ENCODE results near the gene EXOSC7. TPM values are rescaled to one million over a fixed set of nuclear protein-coding genes. Genes with fewer than 3 reads are reported as not detected.
A peak's percentile ranks its signal among the peaks of the same experiment; 100 is the strongest.

EXOSC7 gene
- total and polyA plus RNA-seq, 9 of the 15 experiments (the other 6 are each of a cell fraction or from before 2014, with no cell fraction given): 88.5 to 237 (median 112) TPM

DNA sequence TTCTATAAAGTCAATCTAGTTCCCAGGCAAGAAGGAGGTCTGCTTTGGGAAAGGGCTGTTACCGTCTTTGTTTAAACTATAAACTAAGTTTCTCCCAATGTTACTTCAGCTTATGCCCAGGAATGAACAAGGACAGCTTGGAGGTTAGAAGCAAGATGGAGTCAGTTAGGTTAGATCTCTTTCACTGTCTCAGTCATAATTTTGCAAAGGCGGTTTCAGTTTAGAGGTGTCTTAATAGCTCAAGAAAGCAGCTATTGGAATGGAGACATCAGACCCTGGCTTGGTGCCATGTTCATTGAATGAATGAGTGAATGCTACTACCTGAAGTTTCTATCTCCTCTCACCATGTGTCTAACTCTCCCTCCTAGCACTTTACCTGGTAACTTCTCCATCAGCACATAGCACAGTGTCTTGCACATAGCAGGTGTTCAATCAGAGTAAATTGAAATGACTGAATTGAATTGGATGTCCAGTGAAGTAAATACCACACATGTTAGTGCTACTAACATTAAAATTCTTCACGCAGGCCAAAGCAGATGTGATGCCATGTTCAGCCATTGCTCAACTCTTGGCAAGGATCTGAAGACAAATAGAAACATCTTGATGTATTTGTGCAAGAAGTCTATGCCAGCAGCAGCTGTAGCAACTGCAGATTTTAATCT is 78.3 kb downstream of the EXOSC7 start (continued):
- TF ChIP-seq ELK1 (CRISPR knock-in tag; IDR thresholded peaks at IDR 0.05) (no peak), NFRKB (IDR thresholded peaks at IDR 0.05; ENCODE audit: low read depth) (peak; percentile 77), U2AF1 (optimal IDR thresholded peaks at IDR 0.05; ENCODE audit: low read depth, low read length) (no peak), NR1H2 (CRISPR knock-in tag; IDR thresholded peaks at IDR 0.05) (no peak), ETS2 (tag; IDR thresholded peaks at IDR 0.05; ENCODE audit: borderline replicate concordance, poor library complexity, severe bottlenecking) (peak; percentile 91), LARP7 (IDR thresholded peaks at IDR 0.05) (no peak), ZFPM2 (CRISPR knock-in tag; IDR thresholded peaks at IDR 0.05) (peak; percentile 88; the same call in 1 of the 2 replicates), CREB3L1 (IDR thresholded peaks at IDR 0.05; ENCODE audit: borderline replicate concordance, low read depth) (no peak), ZNF408 (CRISPR knock-in tag; IDR thresholded peaks at IDR 0.05; ENCODE audit: low read depth) (no peak), HMGN3 (IDR thresholded peaks at IDR 0.05; ENCODE audit: borderline replicate concordance, extremely low read depth, insufficient read length, low read depth, low read length) (no peak), ZBTB26 (CRISPR knock-in tag; IDR thresholded peaks at IDR 0.05) (peak; percentile 44; the same call in 1 of the 2 replicates), ILK (tag; IDR thresholded peaks at IDR 0.05; ENCODE audit: borderline replicate concordance, low read depth) (peak; percentile 95), MXI1 (IDR thresholded peaks at IDR 0.05; ENCODE audit: low read depth, low read length) (no peak), MCM2 (IDR thresholded peaks at IDR 0.05; ENCODE audit: low read depth) (no peak), PTRF (tag; IDR thresholded peaks at IDR 0.05) (peak; percentile 98), XRCC5 (IDR thresholded peaks at IDR 0.05; ENCODE audit: low read depth, low read length) (no peak), HDAC2 (IDR thresholded peaks at IDR 0.05) (no peak), BMI1 (IDR thresholded peaks at IDR 0.05; ENCODE audit: low read length) (no peak), ZNF444 (CRISPR knock-in tag; IDR thresholded peaks at IDR 0.05) (peak; percentile 75; the same call in 1 of the 2 replicates), CBX3 (IDR thresholded peaks at IDR 0.05; ENCODE audit: borderline replicate concordance in 1 of 2, low read length in 2 of 2) (no peak)
- TF ChIP-seq, protein P1, sequence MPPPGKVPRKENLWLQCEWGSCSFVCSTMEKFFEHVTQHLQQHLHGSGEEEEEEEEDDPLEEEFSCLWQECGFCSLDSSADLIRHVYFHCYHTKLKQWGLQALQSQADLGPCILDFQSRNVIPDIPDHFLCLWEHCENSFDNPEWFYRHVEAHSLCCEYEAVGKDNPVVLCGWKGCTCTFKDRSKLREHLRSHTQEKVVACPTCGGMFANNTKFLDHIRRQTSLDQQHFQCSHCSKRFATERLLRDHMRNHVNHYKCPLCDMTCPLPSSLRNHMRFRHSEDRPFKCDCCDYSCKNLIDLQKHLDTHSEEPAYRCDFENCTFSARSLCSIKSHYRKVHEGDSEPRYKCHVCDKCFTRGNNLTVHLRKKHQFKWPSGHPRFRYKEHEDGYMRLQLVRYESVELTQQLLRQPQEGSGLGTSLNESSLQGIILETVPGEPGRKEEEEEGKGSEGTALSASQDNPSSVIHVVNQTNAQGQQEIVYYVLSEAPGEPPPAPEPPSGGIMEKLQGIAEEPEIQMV (tag; conservative IDR thresholded peaks at IDR 0.05; ENCODE audit: low read depth): peak; percentile 93
- TF ChIP-seq, protein P2, sequence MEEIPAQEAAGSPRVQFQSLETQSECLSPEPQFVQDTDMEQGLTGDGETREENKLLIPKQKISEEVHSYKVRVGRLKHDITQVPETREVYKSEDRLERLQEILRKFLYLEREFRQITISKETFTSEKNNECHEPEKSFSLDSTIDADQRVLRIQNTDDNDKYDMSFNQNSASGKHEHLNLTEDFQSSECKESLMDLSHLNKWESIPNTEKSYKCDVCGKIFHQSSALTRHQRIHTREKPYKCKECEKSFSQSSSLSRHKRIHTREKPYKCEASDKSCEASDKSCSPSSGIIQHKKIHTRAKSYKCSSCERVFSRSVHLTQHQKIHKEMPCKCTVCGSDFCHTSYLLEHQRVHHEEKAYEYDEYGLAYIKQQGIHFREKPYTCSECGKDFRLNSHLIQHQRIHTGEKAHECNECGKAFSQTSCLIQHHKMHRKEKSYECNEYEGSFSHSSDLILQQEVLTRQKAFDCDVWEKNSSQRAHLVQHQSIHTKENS (CRISPR knock-in tag; IDR thresholded peaks at IDR 0.05): no peak

Data from K562 (cell line).